ENCODE results near the gene FGR.

FGR gene

GRCh38 chr1:27605796-27606707 is 28.9 kb downstream of the FGR start:
- no peak overlapping the region for H3K27ac ChIP-seq
- TF ChIP-seq, protein P1, sequence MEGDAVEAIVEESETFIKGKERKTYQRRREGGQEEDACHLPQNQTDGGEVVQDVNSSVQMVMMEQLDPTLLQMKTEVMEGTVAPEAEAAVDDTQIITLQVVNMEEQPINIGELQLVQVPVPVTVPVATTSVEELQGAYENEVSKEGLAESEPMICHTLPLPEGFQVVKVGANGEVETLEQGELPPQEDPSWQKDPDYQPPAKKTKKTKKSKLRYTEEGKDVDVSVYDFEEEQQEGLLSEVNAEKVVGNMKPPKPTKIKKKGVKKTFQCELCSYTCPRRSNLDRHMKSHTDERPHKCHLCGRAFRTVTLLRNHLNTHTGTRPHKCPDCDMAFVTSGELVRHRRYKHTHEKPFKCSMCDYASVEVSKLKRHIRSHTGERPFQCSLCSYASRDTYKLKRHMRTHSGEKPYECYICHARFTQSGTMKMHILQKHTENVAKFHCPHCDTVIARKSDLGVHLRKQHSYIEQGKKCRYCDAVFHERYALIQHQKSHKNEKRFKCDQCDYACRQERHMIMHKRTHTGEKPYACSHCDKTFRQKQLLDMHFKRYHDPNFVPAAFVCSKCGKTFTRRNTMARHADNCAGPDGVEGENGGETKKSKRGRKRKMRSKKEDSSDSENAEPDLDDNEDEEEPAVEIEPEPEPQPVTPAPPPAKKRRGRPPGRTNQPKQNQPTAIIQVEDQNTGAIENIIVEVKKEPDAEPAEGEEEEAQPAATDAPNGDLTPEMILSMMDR (IDR thresholded peaks at IDR 0.05), result peak; percentile 94
- H3K4me3 ChIP-seq, result no peak overlapping the region
- DNase-seq (ENCODE audit: low spot score), result no peak

GRCh38 chr1:27605300-27605766 is 29.7 kb downstream of the FGR start:
- TF ChIP-seq, protein P1 (IDR thresholded peaks at IDR 0.05), result no peak
- H3K4me3 ChIP-seq, result no peak overlapping the region
- no peak overlapping the region for H3K27ac ChIP-seq
- DNase-seq (ENCODE audit: low spot score), result no peak

- no peak for DNase-seq (ENCODE audit: low spot score)
- TF ChIP-seq, protein P1 (IDR thresholded peaks at IDR 0.05), result no peak
- Histone ChIP-seq H3K4me3 (peak overlapping the region; percentile 89), H3K27ac (peak overlapping the region; percentile 95 to 98)
Measured at GRCh38 chr1:27604579-27605299, 30.2 kb downstream of the FGR start.

DNA sequence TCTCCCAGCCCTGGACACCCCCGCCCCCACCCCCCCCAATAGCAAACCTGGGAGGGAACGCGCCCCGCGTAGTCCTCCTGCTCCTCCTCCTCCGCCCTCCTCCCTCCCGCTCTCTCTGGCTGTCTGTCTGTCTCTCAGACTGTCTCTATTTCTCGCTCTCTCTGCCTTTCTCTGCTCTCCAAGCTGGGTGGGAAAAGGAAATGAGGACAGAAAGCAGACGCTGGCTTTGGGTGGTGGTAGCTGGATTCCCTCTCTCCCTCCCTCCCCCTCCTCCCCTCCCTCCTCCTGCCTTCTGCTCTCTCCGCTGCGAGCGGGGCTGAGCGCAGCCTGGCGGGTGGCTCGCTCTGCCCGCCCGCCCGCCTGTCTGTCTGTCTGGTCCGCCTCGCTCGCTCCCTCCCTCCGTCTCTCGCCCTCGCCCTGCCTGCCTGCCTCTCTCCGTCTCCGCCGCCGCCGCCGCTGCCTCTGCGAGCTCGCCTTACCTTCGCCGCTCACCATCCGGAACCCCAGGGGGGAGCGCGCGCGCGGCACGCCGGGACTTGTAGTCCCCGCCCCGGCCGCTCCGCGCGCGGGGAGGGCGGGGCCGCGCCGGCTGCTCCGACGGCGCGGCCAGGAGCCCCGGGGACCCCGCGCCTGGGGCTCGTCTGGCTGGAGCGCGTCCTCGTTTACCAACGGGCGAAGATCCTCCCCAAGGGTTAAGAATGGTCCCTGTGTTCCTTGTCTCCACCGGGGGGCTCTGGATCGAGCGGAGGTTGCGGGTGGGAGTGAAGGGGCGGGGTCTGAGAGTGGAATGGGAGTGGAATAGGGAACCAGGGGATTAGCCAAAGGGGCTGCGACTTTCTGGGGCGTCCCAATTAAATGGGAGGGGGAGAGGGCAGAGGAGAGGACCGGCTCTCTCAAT is 31.1 kb downstream of the FGR start, which contains the start of gene AHDC1:
TSS of gene AHDC1 (minus strand) at position 464 of the 898 bp plus-strand sequence. CDS start 52,029 bp downstream, outside the sequence.
- DNase-seq (ENCODE audit: low spot score), result peak; percentile 94
- peak within 1 kb of the TSS; percentile 95 to 98 for H3K27ac ChIP-seq
- H3K4me3 ChIP-seq, result peak within 1 kb of the TSS; percentile 89
- TF ChIP-seq, protein P1 (IDR thresholded peaks at IDR 0.05), result no peak

GRCh38 chr1:27603309-27603680 is 31.7 kb downstream of the FGR start:
- Histone ChIP-seq H3K4me3 (peak overlapping the region; percentile 89), H3K27ac (peak overlapping the region; percentile 95 to 98)
- TF ChIP-seq, protein P1 (IDR thresholded peaks at IDR 0.05), result no peak
- no peak for DNase-seq (ENCODE audit: low spot score)

Measured in coronary artery (tissue), 2 donors.